ENCODE results near the gene GAB3. TPM values are rescaled to one million over a fixed set of nuclear protein-coding genes. Genes with fewer than 3 reads are reported as not detected.

Gene GAB3
- total RNA-seq, 3 donors from 2014 or later (not counting 1 experiment from before 2014, with no cell fraction given) = 55.6 to 89.8 (median 77.4) TPM

DNA sequence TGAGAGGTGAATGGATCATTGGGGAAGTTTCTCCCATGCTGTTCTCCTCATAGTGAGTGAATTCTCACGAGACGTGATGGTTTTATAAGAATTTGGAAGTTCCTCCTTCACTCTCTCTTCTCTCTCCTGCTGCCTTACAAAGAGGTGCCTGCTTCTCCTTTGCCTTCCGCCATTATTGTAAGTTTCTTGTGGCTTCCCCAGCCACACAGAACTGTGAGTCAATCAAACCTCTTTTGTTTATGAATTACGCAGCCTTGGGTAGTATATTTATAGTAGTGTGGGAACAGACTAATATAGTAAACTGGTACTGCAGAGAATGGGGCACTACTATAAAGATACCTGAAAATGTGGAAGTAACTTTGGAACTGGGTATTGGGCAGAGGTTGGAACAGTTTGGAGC lies 89.7 kb downstream of the GAB3 start:
- ATAC-seq = no peak
- Histone ChIP-seq H3K9me3 (ENCODE audit: control insufficient read depth, insufficient read depth, low read length) (no peaks in the 10 kb centered on the region), H3K36me3 (ENCODE audit: control insufficient read depth, insufficient read depth, low read length) (no peaks in the 10 kb centered on the region), H3K4me3 (ENCODE audit: low read length) (no peak overlapping the region), H3K27me3 (ENCODE audit: control insufficient read depth, insufficient read depth, low read length) (no peaks in the 10 kb centered on the region), H3K27ac (ENCODE audit: low read length) (no peak overlapping the region), H3K4me1 (ENCODE audit: control insufficient read depth, insufficient read depth, low read length) (no peaks in the 10 kb centered on the region)
- no peaks in the 10 kb centered on the region for H3K9me3 Mint-ChIP-seq
- no peaks in the 10 kb centered on the region for H3K36me3 Mint-ChIP-seq
- no CpG with 5 or more reads among the region's 4 CpGs for WGBS (ENCODE audit: insufficient coverage)
- H3K4me1 Mint-ChIP-seq = peaks cover 0 to 5% of the 10 kb centered on the region in 2 donors
- H3K27me3 Mint-ChIP-seq (ENCODE audit: low read depth in 2 of 2) = no peaks in the 10 kb centered on the region
- intact Hi-C loops (cut with micrococcal nuclease) = no loop called here
- no peak overlapping the region for H3K27ac Mint-ChIP-seq
- no peak overlapping the region for H3K4me3 Mint-ChIP-seq
- TF ChIP-seq, protein P1, sequence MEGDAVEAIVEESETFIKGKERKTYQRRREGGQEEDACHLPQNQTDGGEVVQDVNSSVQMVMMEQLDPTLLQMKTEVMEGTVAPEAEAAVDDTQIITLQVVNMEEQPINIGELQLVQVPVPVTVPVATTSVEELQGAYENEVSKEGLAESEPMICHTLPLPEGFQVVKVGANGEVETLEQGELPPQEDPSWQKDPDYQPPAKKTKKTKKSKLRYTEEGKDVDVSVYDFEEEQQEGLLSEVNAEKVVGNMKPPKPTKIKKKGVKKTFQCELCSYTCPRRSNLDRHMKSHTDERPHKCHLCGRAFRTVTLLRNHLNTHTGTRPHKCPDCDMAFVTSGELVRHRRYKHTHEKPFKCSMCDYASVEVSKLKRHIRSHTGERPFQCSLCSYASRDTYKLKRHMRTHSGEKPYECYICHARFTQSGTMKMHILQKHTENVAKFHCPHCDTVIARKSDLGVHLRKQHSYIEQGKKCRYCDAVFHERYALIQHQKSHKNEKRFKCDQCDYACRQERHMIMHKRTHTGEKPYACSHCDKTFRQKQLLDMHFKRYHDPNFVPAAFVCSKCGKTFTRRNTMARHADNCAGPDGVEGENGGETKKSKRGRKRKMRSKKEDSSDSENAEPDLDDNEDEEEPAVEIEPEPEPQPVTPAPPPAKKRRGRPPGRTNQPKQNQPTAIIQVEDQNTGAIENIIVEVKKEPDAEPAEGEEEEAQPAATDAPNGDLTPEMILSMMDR (IDR thresholded peaks at IDR 0.05) = no peak
- DNase-seq = no peak

DNA sequence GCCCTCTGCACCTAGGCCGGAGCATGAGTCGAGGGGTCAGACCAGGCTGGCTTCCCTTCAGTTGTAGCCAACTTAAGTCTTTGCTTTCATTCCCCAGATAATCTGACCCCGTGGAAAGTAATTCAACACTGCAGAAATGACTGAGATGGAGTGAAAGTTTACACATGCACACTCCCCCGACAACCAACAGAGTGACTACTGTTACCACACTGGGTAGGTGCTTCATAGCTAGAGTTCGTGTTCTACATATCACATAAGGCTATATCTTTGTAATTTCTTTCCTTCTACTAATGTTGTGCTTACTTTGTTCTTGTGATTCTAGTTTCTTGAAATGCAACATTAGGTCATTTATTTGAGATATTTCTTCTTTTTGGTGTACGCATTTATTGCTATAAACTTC lies 90.3 kb downstream of the GAB3 start:
- intact Hi-C loops (cut with micrococcal nuclease) = no loop called here
- H3K4me3 ChIP-seq (ENCODE audit: low read length) = no peak overlapping the region
- Mint-ChIP-seq H3K4me1 (peaks cover 0 to 5% of the 10 kb centered on the region in 2 donors), H3K9me3 (no peaks in the 10 kb centered on the region), H3K4me3 (no peak overlapping the region), H3K27me3 (ENCODE audit: low read depth in 2 of 2) (no peaks in the 10 kb centered on the region), H3K27ac (no peak overlapping the region), H3K36me3 (no peaks in the 10 kb centered on the region)
- no peaks in the 10 kb centered on the region for H3K27me3 ChIP-seq (ENCODE audit: control insufficient read depth, insufficient read depth, low read length)
- no peaks in the 10 kb centered on the region for H3K36me3 ChIP-seq (ENCODE audit: control insufficient read depth, insufficient read depth, low read length)
- no peak for DNase-seq
- WGBS (ENCODE audit: insufficient coverage) = 46% methylated on average over 2 of the region's 6 CpGs
- no peaks in the 10 kb centered on the region for H3K4me1 ChIP-seq (ENCODE audit: control insufficient read depth, insufficient read depth, low read length)
- H3K9me3 ChIP-seq (ENCODE audit: control insufficient read depth, insufficient read depth, low read length) = no peaks in the 10 kb centered on the region
- TF ChIP-seq, protein P1 (IDR thresholded peaks at IDR 0.05) = no peak
- ATAC-seq = no peak
- no peak overlapping the region for H3K27ac ChIP-seq (ENCODE audit: low read length)

DNA sequence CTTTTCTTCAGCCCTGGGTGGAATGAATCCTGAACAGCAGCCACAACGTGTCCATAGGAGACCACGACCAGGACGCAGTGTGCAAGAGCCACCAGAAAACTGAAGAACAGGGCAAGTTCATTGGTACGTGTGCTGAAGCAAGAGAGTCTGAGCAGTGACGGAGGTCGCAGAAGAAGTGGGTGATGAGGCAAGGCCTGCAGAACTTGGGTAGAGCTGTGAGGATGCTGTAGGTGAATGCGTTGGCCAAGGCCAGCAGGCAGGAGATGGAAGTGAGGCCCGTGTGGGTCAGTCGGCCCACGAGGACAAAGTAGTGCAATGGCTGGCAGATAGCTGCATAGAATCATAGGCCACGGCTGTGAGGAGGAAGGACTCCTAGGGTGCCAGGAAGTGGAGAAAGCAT lies 91.9 kb downstream of the GAB3 start:
- TF ChIP-seq, protein P1 (IDR thresholded peaks at IDR 0.05) = no peak
- intact Hi-C loops (cut with micrococcal nuclease) = no loop called here
- no peaks in the 10 kb centered on the region for H3K27me3 ChIP-seq (ENCODE audit: control insufficient read depth, insufficient read depth, low read length)
- no peaks in the 10 kb centered on the region for H3K36me3 ChIP-seq (ENCODE audit: control insufficient read depth, insufficient read depth, low read length)
- DNase-seq (no peak), ATAC-seq (no peak)
- no peaks in the 10 kb centered on the region for H3K27me3 Mint-ChIP-seq (ENCODE audit: low read depth in 2 of 2)
- H3K4me1 ChIP-seq (ENCODE audit: control insufficient read depth, insufficient read depth, low read length) = no peaks in the 10 kb centered on the region
- H3K27ac ChIP-seq (ENCODE audit: low read length) = no peak overlapping the region
- H3K4me3 ChIP-seq (ENCODE audit: low read length) = no peak overlapping the region
- H3K4me1 Mint-ChIP-seq = peaks cover 8 to 10% of the 10 kb centered on the region in 2 donors
- H3K9me3 Mint-ChIP-seq = no peaks in the 10 kb centered on the region
- no peak overlapping the region for H3K4me3 Mint-ChIP-seq
- no peaks in the 10 kb centered on the region for H3K9me3 ChIP-seq (ENCODE audit: control insufficient read depth, insufficient read depth, low read length)
- H3K36me3 Mint-ChIP-seq = no peaks in the 10 kb centered on the region
- WGBS (ENCODE audit: insufficient coverage) = 96% methylated on average over 11 of the region's 11 CpGs
- no peak overlapping the region for H3K27ac Mint-ChIP-seq

DNA sequence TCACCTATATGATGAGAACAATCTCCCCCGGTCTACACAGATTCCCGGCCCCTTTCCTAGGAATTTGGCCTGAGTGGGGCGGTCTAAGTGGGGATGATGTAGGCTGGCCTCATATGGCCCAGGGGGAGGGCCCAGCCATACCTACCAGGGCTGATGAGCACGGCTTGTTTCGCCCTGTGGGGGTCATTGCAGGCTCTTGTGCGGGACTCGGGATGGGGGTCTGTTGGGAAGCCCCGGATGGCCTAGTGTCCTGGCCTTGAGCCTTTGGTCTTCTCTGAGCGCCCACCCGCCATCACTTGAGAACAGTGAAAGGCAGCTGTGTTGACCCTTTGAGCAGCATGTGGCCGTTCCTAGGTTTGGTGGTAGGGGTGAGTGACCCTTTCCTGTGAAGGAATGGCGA lies 92.7 kb downstream of the GAB3 start:
- Histone ChIP-seq H3K4me3 (ENCODE audit: low read length) (no peak overlapping the region), H3K27ac (ENCODE audit: low read length) (no peak overlapping the region), H3K9me3 (ENCODE audit: control insufficient read depth, insufficient read depth, low read length) (no peaks in the 10 kb centered on the region), H3K27me3 (ENCODE audit: control insufficient read depth, insufficient read depth, low read length) (no peaks in the 10 kb centered on the region), H3K4me1 (ENCODE audit: control insufficient read depth, insufficient read depth, low read length) (no peaks in the 10 kb centered on the region), H3K36me3 (ENCODE audit: control insufficient read depth, insufficient read depth, low read length) (no peaks in the 10 kb centered on the region)
- no peaks in the 10 kb centered on the region for H3K36me3 Mint-ChIP-seq
- no peak for DNase-seq
- no peak overlapping the region for H3K27ac Mint-ChIP-seq
- no peak for ATAC-seq
- no peaks in the 10 kb centered on the region for H3K27me3 Mint-ChIP-seq (ENCODE audit: low read depth in 2 of 2)
- intact Hi-C loops (cut with micrococcal nuclease) = no loop called here
- WGBS (ENCODE audit: insufficient coverage) = 94% methylated on average over 9 of the region's 12 CpGs
- TF ChIP-seq, protein P1 (IDR thresholded peaks at IDR 0.05) = no peak
- no peak overlapping the region for H3K4me3 Mint-ChIP-seq
- peaks cover 8 to 10% of the 10 kb centered on the region in 2 donors for H3K4me1 Mint-ChIP-seq
- no peaks in the 10 kb centered on the region for H3K9me3 Mint-ChIP-seq
